GM12878 (cell line): ENCODE measurements around the gene PRR23C. TPM values are rescaled to one million over a fixed set of nuclear protein-coding genes. Genes with fewer than 3 reads are reported as not detected.
"Not testable (repeated sequence)": the region's sequence is repeated elsewhere in the genome, so short reads cannot be mapped to it uniquely, and the experiment has no call there.

ENCODE experiments used
- ATAC-seq: fragments of 200-7000 bp; cut with Tn5 transposase; 3 replicates; pipeline ENCODE4 v1.9.1; 2020; ENCODE audit warnings: mild to moderate bottlenecking, moderate library complexity
- BruUV-seq: library from RNA; stranded (reverse); fragments of 400-500 nt; replicated peaks from 2 replicates; lab custom pipeline; 2021; lab: Mats Ljungman, UMichigan
- CTCF ChIA-PET: fragments of 300-600 bp; sonication (Branson Sonifier 250); formaldehyde crosslinking; extraction: SDS; loops from one replicate; lab custom pipeline; 2021; ENCODE audit warnings: inconsistent platforms; lab: Yijun Ruan, JAX
- POLR2A ChIA-PET: fragments of 350-600 bp; formaldehyde crosslinking; extraction: SDS; loops from one replicate; lab custom pipeline; 2021; ENCODE audit warnings: inconsistent platforms; lab: Charles Lee
- RAD21 ChIA-PET: fragments of 300-600 bp; sonication (Branson Sonifier 250); formaldehyde crosslinking; loops from one replicate; lab custom pipeline; 2023; ENCODE audit warnings: antibody characterized with exemption; ENCODE audit not compliant: unreplicated experiment; lab: Charles Lee
- SMC1A ChIA-PET: fragments of 300-600 bp; sonication (Branson Sonifier 250); formaldehyde crosslinking; loops from one replicate; lab custom pipeline; 2023; ENCODE audit not compliant: unreplicated experiment, uncharacterized antibody; lab: Charles Lee
- DNase-seq: peaks from one replicate; pipeline ENCODE4 v3.0.0-alpha.2; 2011; ENCODE audit warnings: low read depth, low spot score
- FAIRE-seq: peaks from 3 replicates; lab custom pipeline; 2011; peaks lifted over from hg19 to GRCh38; lab: Jason Lieb, UNC
- H2AFZ ChIP-seq: 2 replicates; pipeline ENCODE4 v1.6.0; 2011; ENCODE audit warnings: low read depth, low read length, control low read depth; ENCODE audit not compliant: control insufficient read depth
- H3K27ac ChIP-seq: 2 replicates; pipeline ENCODE4 v1.5.1; 2011; ENCODE audit warnings: control low read depth; ENCODE audit not compliant: control insufficient read depth, insufficient read depth
- H3K27me3 ChIP-seq, 2 experiments: replicated peaks in 1 of 2; 2 replicates each; pipeline versions ENCODE4 v1.6.0 to v1.6.1; 2011; ENCODE audit warnings: low read length in 1 of 2; ENCODE audit not compliant: control insufficient read depth in 2 of 2, insufficient read depth in 2 of 2
- H3K36me3 ChIP-seq, 2 experiments: 2 replicates each; pipeline ENCODE4 v1.5.1; 2011; ENCODE audit warnings: low read length in 1 of 2; ENCODE audit not compliant: control insufficient read depth in 2 of 2, insufficient read depth in 2 of 2
- H3K4me1 ChIP-seq: 2 replicates; pipeline ENCODE4 v1.6.1; 2011; ENCODE audit warnings: mild to moderate bottlenecking, low read length, moderate library complexity, mixed read lengths; ENCODE audit not compliant: control insufficient read depth, insufficient read depth
- H3K4me2 ChIP-seq: 2 replicates; pipeline ENCODE4 v1.6.0; 2011; ENCODE audit warnings: control low read depth; ENCODE audit not compliant: control insufficient read depth, insufficient read depth
- H3K4me3 ChIP-seq: fragments of 200-600 bp; sonication (generic); 2 replicates; pipeline ENCODE4 v1.5.1; 2016
- H3K79me2 ChIP-seq: 2 replicates; pipeline ENCODE4 v1.6.0; 2011; ENCODE audit warnings: low read length; ENCODE audit not compliant: control insufficient read depth, insufficient read depth
- H3K9ac ChIP-seq: 2 replicates; pipeline ENCODE4 v1.8.0; 2011; ENCODE audit warnings: low read length, control low read depth, mixed read lengths; ENCODE audit not compliant: control insufficient read depth, insufficient read depth
- H3K9me3 ChIP-seq: replicated peaks from 3 replicates; pipeline ENCODE4 v1.5.1; 2011; ENCODE audit warnings: mild to moderate bottlenecking, low read length; ENCODE audit not compliant: control insufficient read depth, insufficient read depth
- H4K20me1 ChIP-seq: 2 replicates; pipeline ENCODE4 v1.6.0; 2011; ENCODE audit not compliant: control insufficient read depth, insufficient read depth
- BHLHE40 ChIP-seq, 2 experiments: fragments of 450-650 bp in 1 of 2; IDR thresholded peaks; 2 replicates each; pipeline ENCODE4 v1.6.1; 2011 to 2017; ENCODE audit warnings: low read depth in 2 of 2, borderline replicate concordance in 1 of 2, improper control_type of control experiment in 1 of 2, low read length in 1 of 2, mild to moderate bottlenecking in 1 of 2
- CEBPB ChIP-seq, 2 experiments: fragments of 150-350 bp in 1 of 2; IDR thresholded peaks; 2 replicates each; pipeline ENCODE4 v1.6.1; 2012 to 2014; ENCODE audit warnings: low read depth in 2 of 2, low read length in 2 of 2, borderline replicate concordance in 1 of 2, inconsistent platforms in 1 of 2
- CREB1 ChIP-seq: IDR thresholded peaks from 2 replicates; pipeline ENCODE4 v1.6.1; 2012; ENCODE audit warnings: low read depth, mild to moderate bottlenecking, inconsistent platforms
- GABPA ChIP-seq: IDR thresholded peaks from 2 replicates; pipeline ENCODE4 v1.6.1; 2014; ENCODE audit warnings: antibody characterized with exemption, low read depth, mild to moderate bottlenecking, inconsistent platforms
- WRNIP1 ChIP-seq: IDR thresholded peaks from 2 replicates; pipeline ENCODE4 v1.6.1; 2011; ENCODE audit warnings: low read depth, low read length, improper control_type of control experiment, borderline replicate concordance
- WGBS: methylation state at CpG from one replicate; pipeline ENCODE4 v1.1.6; 2016; ENCODE audit warnings: low lambda C conversion rate; ENCODE audit not compliant: insufficient replicate concordance, insufficient coverage; ENCODE audit errors: missing lambda C conversion rate; 5-methylcytosine and 5-hydroxymethylcytosine counted together
- in situ Hi-C: fragments of 300-500 bp; cut with MboI; formaldehyde crosslinking; loops from 9 replicates; pipeline ENCODE4 v1.14.3; 2018; ENCODE audit warnings: mixed read lengths
- intact Hi-C: fragments of 100-400 bp; cut with micrococcal nuclease; formaldehyde crosslinking; loops from one replicate; pipeline ENCODE4 v1.14.2; 2022; ENCODE audit not compliant: unreplicated experiment
- polyA plus RNA-seq, 11 experiments: library from polyadenylated mRNA; depleted of rRNA in 4 of 11; unstranded in 6 of 11; stranded (reverse) in 5 of 11; fragments of >200 nt; fragmentation: Nextera tagmentation in 4 of 11; fragmentation: Illumina TruSeq in 1 of 11; extraction: Ambion mirVana in 4 of 11; extraction: Trizol in 1 of 11; gene quantifications; 1 replicate in 1 of 11; 2 replicates in 10 of 11; pipeline versions ENCODE4 v1.2.1 to v1.2.3, GENCODE V29; 2011 to 2016; ENCODE audit warnings: inconsistent platforms in 2 of 11, missing spikeins in 2 of 11, low read depth in 1 of 11
- total RNA-seq, 4 experiments: library from RNA; depleted of rRNA in 3 of 4; stranded (reverse); fragments of >200 nt in 3 of 4; fragmentation: Illumina TruSeq in 1 of 4; extraction: Trizol in 1 of 4; gene quantifications; 2 replicates each; pipeline versions ENCODE4 v1.2.1 to v1.2.3, GENCODE V29; 2013 to 2021

PRR23C gene
- total and polyA plus RNA-seq, 10 of the 15 experiments (the other 5 are each of a cell fraction or from before 2014, with no cell fraction given), result not detected

DNA sequence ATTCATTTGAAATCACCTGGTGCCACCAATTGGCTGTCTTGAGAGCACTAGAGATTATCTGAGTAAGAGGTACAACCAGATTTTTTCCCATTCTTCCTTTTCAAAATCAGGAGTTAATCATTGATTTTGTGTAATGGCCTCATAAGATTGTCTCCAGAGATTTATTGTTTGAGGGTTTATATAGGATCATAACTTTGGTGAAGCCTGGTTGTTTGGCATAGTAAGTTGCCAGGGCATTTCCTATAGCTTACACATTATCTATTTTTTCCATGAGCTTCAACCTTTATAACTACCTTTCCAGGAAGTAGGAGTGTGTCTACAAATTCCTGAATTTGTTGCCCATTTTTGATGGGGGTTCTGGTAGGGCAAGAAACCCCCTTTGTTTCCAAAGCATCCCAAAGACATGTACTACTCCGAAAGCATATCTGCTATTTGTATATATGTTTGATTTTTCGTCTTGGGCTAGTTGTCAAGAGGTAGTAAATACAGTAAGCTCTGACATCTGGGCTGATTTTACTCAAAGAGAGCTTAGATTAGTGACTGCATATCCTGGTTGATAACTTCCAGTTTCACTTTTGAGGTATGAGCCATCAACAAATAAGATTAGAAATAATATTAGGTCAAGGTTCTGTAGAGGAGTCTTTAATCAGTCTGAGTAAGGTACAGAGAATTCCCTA is 12.2 kb downstream of the PRR23C start:
- Histone ChIP-seq H3K4me2 (no peak overlapping the region), H3K36me3 (no peaks in the 10 kb centered on the region), H3K4me1 (no peaks in the 10 kb centered on the region), H2AFZ (no peak overlapping the region), H4K20me1 (no peaks in the 10 kb centered on the region), H3K9ac (no peak overlapping the region), H3K4me3 (no peak overlapping the region), H3K27ac (no peak overlapping the region), H3K27me3 (no peaks in the 10 kb centered on the region), H3K9me3 (no peaks in the 10 kb centered on the region), H3K79me2 (no peaks in the 10 kb centered on the region)
- TF ChIP-seq BHLHE40 (IDR thresholded peaks at IDR 0.05; ENCODE audit: borderline replicate concordance in 1 of 2, low read depth in 2 of 2, low read length in 1 of 2), result no peak
- no peak for TF ChIP-seq GABPA
- TF ChIP-seq CREB1, result no peak
- TF ChIP-seq CEBPB (IDR thresholded peaks at IDR 0.05; ENCODE audit: borderline replicate concordance in 1 of 2, low read depth in 2 of 2, low read length in 2 of 2), result no peak
- TF ChIP-seq WRNIP1, result no peak
- in situ Hi-C loops (no loop called here), intact Hi-C loops (no loop called here)
- no peak for FAIRE-seq
- DNase-seq, result no peak
- ChIA-PET SMC1A (interaction anchor here (0.8 to 1.0 kb wide), 2 partner anchors 14 to 30 kb away, joined by 3 read pairs; no protein-coding TSS in a partner anchor), RAD21 (no interaction called here), POLR2A (interaction anchor here (0.6 kb wide), 1 partner anchor 666 kb away, joined by 3 read pairs; no protein-coding TSS in a partner anchor), CTCF (interaction anchor here (0.7 to 1.2 kb wide), 3 partner anchors 14 to 117 kb away, joined by 3 read pairs; no protein-coding TSS in a partner anchor)
- ATAC-seq, result no peak
- 0% methylated on average over 2 of the region's 2 CpGs for WGBS
- BruUV-seq, result no TSS peak

DNA sequence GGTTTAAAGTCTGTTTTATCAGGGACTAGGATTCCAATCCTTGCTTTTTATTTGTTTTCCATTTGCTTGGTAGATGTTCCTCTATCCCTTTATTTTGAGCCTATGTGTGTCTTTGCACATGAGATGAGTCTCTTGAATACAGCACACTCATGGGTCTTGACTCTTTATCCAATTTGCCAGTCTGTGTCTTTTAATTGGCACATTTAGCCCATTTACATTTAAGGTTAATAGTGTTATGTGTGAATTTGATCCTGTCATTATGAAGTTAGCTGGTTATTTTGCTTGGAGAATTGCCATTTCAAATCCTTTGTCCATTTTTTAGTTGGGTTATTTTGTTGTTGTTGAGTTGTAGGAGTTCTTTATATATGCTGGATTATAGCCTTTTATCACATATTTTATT is 14.1 kb downstream of the PRR23C start:
- H3K4me3 ChIP-seq, H3K27ac ChIP-seq, H3K9ac ChIP-seq, H3K4me1 ChIP-seq, H3K27me3 ChIP-seq, DNase-seq, SMC1A ChIA-PET, H3K79me2 ChIP-seq, H3K36me3 ChIP-seq, H3K9me3 ChIP-seq, RAD21 ChIA-PET, intact Hi-C loops, in situ Hi-C loops, ATAC-seq, FAIRE-seq, BruUV-seq, H4K20me1 ChIP-seq, H3K4me2 ChIP-seq, POLR2A ChIA-PET, H2AFZ ChIP-seq: not testable (repeated sequence)
- CTCF ChIA-PET, result interaction anchor here (1.3 kb wide), 1 partner anchor 94 kb away, joined by 3 read pairs; no protein-coding TSS in a partner anchor
